Neural crest cell (in vitro differentiated cells): ENCODE measurements around the gene KCNMA1. TPM values are rescaled to one million over a fixed set of nuclear protein-coding genes. Genes with fewer than 3 reads are reported as not detected.

Experiments used
- DNase-seq: peaks from one replicate; pipeline ENCODE4 v3.0.0; 2021; ENCODE audit warnings: low read depth, mixed read lengths, low spot score
- H3K27ac Mint-ChIP-seq: one replicate; pipeline ENCODE4 v1.8.0; 2021; ENCODE audit warnings: mild to moderate bottlenecking, mixed read lengths; ENCODE audit not compliant: unreplicated experiment
- H3K27me3 Mint-ChIP-seq: 2 replicates; pipeline ENCODE4 v1.8.0; 2021; ENCODE audit warnings: low read depth, mild to moderate bottlenecking, mixed read lengths
- H3K36me3 Mint-ChIP-seq: 2 replicates; pipeline ENCODE4 v1.8.0; 2021; ENCODE audit warnings: low read depth, mild to moderate bottlenecking, mixed read lengths
- H3K4me1 Mint-ChIP-seq: 2 replicates; pipeline ENCODE4 v1.8.0; 2021; ENCODE audit warnings: mixed read lengths
- H3K4me3 Mint-ChIP-seq: one replicate; pipeline ENCODE4 v1.8.0; 2021; ENCODE audit warnings: mild to moderate bottlenecking, mixed read lengths
- H3K9me3 Mint-ChIP-seq: 2 replicates; pipeline ENCODE4 v1.8.0; 2021; ENCODE audit warnings: mixed read lengths
- CTCF ChIP-seq: fragments of 200-600 bp; sonication (generic); conservative IDR thresholded peaks from 2 replicates; pipeline ENCODE4 v1.5.0; 2021; ENCODE audit warnings: antibody characterized with exemption, mild to moderate bottlenecking
- total RNA-seq: library from RNA; stranded (reverse); gene quantifications from 2 replicates; pipeline ENCODE4 v1.2.1, GENCODE V29; 2021

The KCNMA1 gene
- total RNA-seq, 1 donor from 2014 or later: 1.7 TPM

- peaks cover 3% of the 10 kb centered on the region for H3K27me3 Mint-ChIP-seq
- H3K4me1 Mint-ChIP-seq: peaks cover 4% of the 10 kb centered on the region
- no peak for TF ChIP-seq CTCF
- no peak overlapping the region for H3K4me3 Mint-ChIP-seq
- no peak for DNase-seq
- H3K9me3 Mint-ChIP-seq: no peaks in the 10 kb centered on the region
- no peaks in the 10 kb centered on the region for H3K36me3 Mint-ChIP-seq
- H3K27ac Mint-ChIP-seq: no peak overlapping the region
Observed at GRCh38 chr10:77125231-77125630, 512.4 kb downstream of the KCNMA1 start.

GRCh38 chr10:77123330-77123729 lies 514.3 kb downstream of the KCNMA1 start:
- peaks cover 7% of the 10 kb centered on the region for H3K27me3 Mint-ChIP-seq
- H3K4me1 Mint-ChIP-seq: peaks cover 4% of the 10 kb centered on the region
- H3K27ac Mint-ChIP-seq: no peak overlapping the region
- no peaks in the 10 kb centered on the region for H3K36me3 Mint-ChIP-seq
- no peak for TF ChIP-seq CTCF
- H3K9me3 Mint-ChIP-seq: no peaks in the 10 kb centered on the region
- H3K4me3 Mint-ChIP-seq: no peak overlapping the region
- DNase-seq: no peak

- Mint-ChIP-seq H3K4me1 (peaks cover 4% of the 10 kb centered on the region), H3K27me3 (peaks cover 8% of the 10 kb centered on the region)
Observed at GRCh38 chr10:77121829-77122228, 515.8 kb downstream of the KCNMA1 start.

GRCh38 chr10:77120666-77121376 lies 516.8 kb downstream of the KCNMA1 start:
- Mint-ChIP-seq H3K27ac (no peak overlapping the region), H3K36me3 (no peaks in the 10 kb centered on the region), H3K9me3 (no peaks in the 10 kb centered on the region), H3K4me1 (peaks cover 4% of the 10 kb centered on the region), H3K4me3 (no peak overlapping the region), H3K27me3 (peaks cover 8% of the 10 kb centered on the region)
- TF ChIP-seq CTCF: no peak
- DNase-seq: no peak

More at GRCh38 chr10:77121829-77122228, 515.8 kb downstream of the KCNMA1 start:
- no peak for DNase-seq
- H3K9me3 Mint-ChIP-seq: no peaks in the 10 kb centered on the region
- no peak for TF ChIP-seq CTCF
- H3K4me3 Mint-ChIP-seq: no peak overlapping the region
- no peak overlapping the region for H3K27ac Mint-ChIP-seq
- no peaks in the 10 kb centered on the region for H3K36me3 Mint-ChIP-seq

- H3K27me3 Mint-ChIP-seq: peaks cover 8% of the 10 kb centered on the region
- H3K36me3 Mint-ChIP-seq: no peaks in the 10 kb centered on the region
- TF ChIP-seq CTCF: no peak
- no peak for DNase-seq
- H3K9me3 Mint-ChIP-seq: no peaks in the 10 kb centered on the region
- no peak overlapping the region for H3K4me3 Mint-ChIP-seq
- no peak overlapping the region for H3K27ac Mint-ChIP-seq
- peaks cover 4% of the 10 kb centered on the region for H3K4me1 Mint-ChIP-seq
Observed at GRCh38 chr10:77120012-77120411, 517.6 kb downstream of the KCNMA1 start.
